ENCODE results near the gene INAFM1. TPM values are rescaled to one million over a fixed set of nuclear protein-coding genes. Genes with fewer than 3 reads are reported as not detected.
A peak's percentile ranks its signal among the peaks of the same experiment; 100 is the strongest.

The INAFM1 gene
- total and polyA plus RNA-seq, 9 of the 15 experiments (the other 6 are each of a cell fraction or from before 2014, with no cell fraction given), result 0.71 to 30.9 (median 3.1) TPM

GRCh38 chr19:47226426-47227351 lies 48.0 kb upstream of the INAFM1 start (continued):
- TF ChIP-seq POLR2AphosphoS2 (IDR thresholded peaks at IDR 0.05; ENCODE audit: low read length), result peak; percentile 86
- no peak for TF ChIP-seq ZNF263 (CRISPR knock-in tag; IDR thresholded peaks at IDR 0.05; ENCODE audit: borderline replicate concordance)
- no peak for TF ChIP-seq ZBTB43 (CRISPR knock-in tag; IDR thresholded peaks at IDR 0.05)
- TF ChIP-seq ZNF76 (CRISPR knock-in tag; IDR thresholded peaks at IDR 0.05; ENCODE audit: borderline replicate concordance), result peak; percentile 69
- TF ChIP-seq HINFP (tag; conservative IDR thresholded peaks at IDR 0.05; ENCODE audit: low read depth), result 0 out of 2 replicates have a peak, but pooled peaks have one; percentile 9
- TF ChIP-seq, protein P1, sequence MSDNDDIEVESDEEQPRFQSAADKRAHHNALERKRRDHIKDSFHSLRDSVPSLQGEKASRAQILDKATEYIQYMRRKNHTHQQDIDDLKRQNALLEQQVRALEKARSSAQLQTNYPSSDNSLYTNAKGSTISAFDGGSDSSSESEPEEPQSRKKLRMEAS (CRISPR knock-in tag; IDR thresholded peaks at IDR 0.05), result peak; percentile 67; the same call in 1 of the 2 replicates
- no peak for TF ChIP-seq SIX5 (IDR thresholded peaks at IDR 0.05; ENCODE audit: borderline replicate concordance in 1 of 2, insufficient read depth in 1 of 2, low read depth in 1 of 2, low read length in 2 of 2)
- TF ChIP-seq PML (IDR thresholded peaks at IDR 0.05; ENCODE audit: low read length), result no peak
- TF ChIP-seq ETV1 (tag; conservative IDR thresholded peaks at IDR 0.05; ENCODE audit: low read depth), result peak; percentile 97
- TF ChIP-seq TCF7L2 (IDR thresholded peaks at IDR 0.05; ENCODE audit: low read depth, low read length), result no peak
- peak; percentile 77 for TF ChIP-seq HMGN3 (IDR thresholded peaks at IDR 0.05; ENCODE audit: borderline replicate concordance, extremely low read depth, insufficient read length, low read depth, low read length)
- no peak for TF ChIP-seq NR2F6 (CRISPR knock-in tag; IDR thresholded peaks at IDR 0.05)
- TF ChIP-seq KLF13 (tag; IDR thresholded peaks at IDR 0.05; ENCODE audit: borderline replicate concordance, low read depth), result no peak; the same call in 1 of the 2 replicates
- TF ChIP-seq NCOA1 (IDR thresholded peaks at IDR 0.05; ENCODE audit: low read depth), result no peak
- TF ChIP-seq CBX8 (IDR thresholded peaks at IDR 0.05; ENCODE audit: borderline replicate concordance, extremely low read depth, low read depth, low read length, poor library complexity, severe bottlenecking), result no peak
- no peak for TF ChIP-seq TCF7 (IDR thresholded peaks at IDR 0.05; ENCODE audit: borderline replicate concordance)
- no peak for TF ChIP-seq ZNF507 (tag; conservative IDR thresholded peaks at IDR 0.05)
- no peak; the same call in 1 of the 2 replicates for TF ChIP-seq ZEB2 (IDR thresholded peaks at IDR 0.05)
- 0 out of 2 replicates have a peak, but pooled peaks have one; percentile 31 for TF ChIP-seq ZNF75A (CRISPR knock-in tag; IDR thresholded peaks at IDR 0.05)
- TF ChIP-seq MAFG (tag; conservative IDR thresholded peaks at IDR 0.05), result no peak
- no peak for TF ChIP-seq ZNF436 (CRISPR knock-in tag; IDR thresholded peaks at IDR 0.05)
- no peak for TF ChIP-seq DNMT1 (IDR thresholded peaks at IDR 0.05)
- TF ChIP-seq GABPB1 (CRISPR knock-in tag; IDR thresholded peaks at IDR 0.05), result peak; percentile 71

Measured in K562 (cell line).